Stimulated activated CD8-positive, alpha-beta memory T cell treated with anti-CD3 and anti-CD28 coated beads, Interleukin-15, amount 100 ng/mL, for 24 hours (primary cell): ENCODE measurements around the gene PER1.

Experiments
- DNase-seq: peaks from one replicate; pipeline ENCODE4 v3.0.0-alpha.2; 2020; ENCODE audit warnings: low read depth

The PER1 gene

GRCh38 chr17:8138672-8139371, 13.4 kb downstream of the PER1 start:
- peak; percentile 99 for DNase-seq

- DNase-seq = no peak
Measured at GRCh38 chr17:8138374-8138671, 13.9 kb downstream of the PER1 start.

- no peak for DNase-seq
Measured at GRCh38 chr17:8137645-8138373, 14.4 kb downstream of the PER1 start.

GRCh38 chr17:8133941-8134340, 18.3 kb downstream of the PER1 start:
- DNase-seq = no peak

- no peak for DNase-seq
Measured at GRCh38 chr17:8133399-8133798, 18.8 kb downstream of the PER1 start.

- DNase-seq = no peak
Measured at GRCh38 chr17:8131844-8132441, 20.3 kb downstream of the PER1 start.

- no peak for DNase-seq
Measured at GRCh38 chr17:8128125-8128784, 23.9 kb downstream of the PER1 start.

- DNase-seq = no peak
Measured at GRCh38 chr17:8126491-8127066, 25.6 kb downstream of the PER1 start.

GRCh38 chr17:8125947-8126490, 26.2 kb downstream of the PER1 start:
- no peak for DNase-seq

GRCh38 chr17:8125154-8125946, 26.9 kb downstream of the PER1 start:
- peak; percentile 96 for DNase-seq

GRCh38 chr17:8124350-8125153, 27.7 kb downstream of the PER1 start:
- no peak for DNase-seq

- DNase-seq = no peak
Measured at GRCh38 chr17:8123695-8124349, 28.4 kb downstream of the PER1 start, which contains the start of gene HES7. TSS of gene HES7 (minus strand) at chr17:8124106. CDS start at chr17:8124084, 22 bp downstream.

- DNase-seq = no peak
Measured at GRCh38 chr17:8122924-8123694, 29.1 kb downstream of the PER1 start.

GRCh38 chr17:8122422-8122923, 29.7 kb downstream of the PER1 start:
- DNase-seq = no peak

- no peak for DNase-seq
Measured at GRCh38 chr17:8121681-8122421, 30.4 kb downstream of the PER1 start.

GRCh38 chr17:8121407-8121680, 30.9 kb downstream of the PER1 start:
- DNase-seq = no peak

- DNase-seq = peak; percentile 74
Measured at GRCh38 chr17:8120520-8121406, 31.4 kb downstream of the PER1 start.
